A673 (cell line): Measurements from ENCODE around the gene FBP1.

ENCODE experiments used
- CTCF ChIP-seq: fragments of 300-800, 200-600 bp; sonication (generic); conservative IDR thresholded peaks from 2 replicates; pipeline ENCODE4 v1.5.1; 2017; ENCODE audit warnings: low read depth, mild to moderate bottlenecking, antibody characterized with exemption, low read length, moderate library complexity, mixed read lengths
- EZH2 ChIP-seq: fragments of 200-600 bp; sonication (generic); IDR thresholded peaks from 2 replicates; pipeline ENCODE4 v1.6.1; 2017; ENCODE audit warnings: borderline replicate concordance, low read depth, mild to moderate bottlenecking, mixed read lengths, antibody characterized with exemption, low read length; ENCODE audit not compliant: poor library complexity, severe bottlenecking

GRCh38 chr9:94577036-94577435 lies 62.3 kb downstream of the FBP1 start:
- TF ChIP-seq CTCF: no peak
- TF ChIP-seq EZH2: no peak
